ENCODE results near the gene LAMTOR3. TPM values are rescaled to one million over a fixed set of nuclear protein-coding genes. Genes with fewer than 3 reads are reported as not detected.

LAMTOR3 gene
- total and polyA plus RNA-seq, 7 donors, result 21.6 to 43.6 (median 24.7) TPM

- 56 to 62% (median 57%) methylated on average over 5 of the region's 5 CpGs for WGBS, 3 donors
- Histone ChIP-seq H3K9me3 (no peaks in the 10 kb centered on the region), H3K27ac (no peak overlapping the region), H3K4me1 (no peaks in the 10 kb centered on the region), H3K27me3 (ENCODE audit: insufficient read depth in 3 of 3, low read length in 2 of 3) (no peaks in the 10 kb centered on the region), H3K4me3 (no peak overlapping the region), H3K36me3 (ENCODE audit: insufficient read depth in 1 of 2, low read depth in 1 of 2) (no peaks in the 10 kb centered on the region)
- ATAC-seq (no peak), DNase-seq (no peak)
- TF ChIP-seq CTCF (IDR thresholded peaks at IDR 0.05), result no peak
- intact Hi-C loops (cut with DNase I), result no loop called here
These were observed 32.9 kb downstream of the LAMTOR3 start for GRCh38 chr4:99861120-99861905.

- H3K36me3 ChIP-seq (ENCODE audit: insufficient read depth in 1 of 2, low read depth in 1 of 2), result no peaks in the 10 kb centered on the region
- no peak overlapping the region for H3K27ac ChIP-seq
- no peaks in the 10 kb centered on the region for H3K9me3 ChIP-seq
- DNase-seq (no peak), ATAC-seq (no peak)
- intact Hi-C loops (cut with DNase I), result no loop called here
- H3K4me3 ChIP-seq, result no peak overlapping the region
- no peak for TF ChIP-seq CTCF (IDR thresholded peaks at IDR 0.05)
- no peaks in the 10 kb centered on the region for H3K4me1 ChIP-seq
- no peaks in the 10 kb centered on the region for H3K27me3 ChIP-seq (ENCODE audit: insufficient read depth in 3 of 3, low read length in 2 of 3)
- WGBS, 3 donors, result 76 to 83% (median 76%) methylated on average over 2 of the region's 2 CpGs
These were observed 33.7 kb downstream of the LAMTOR3 start for GRCh38 chr4:99860521-99860920.

- no peaks in the 10 kb centered on the region for H3K4me1 ChIP-seq
- H3K27me3 ChIP-seq (ENCODE audit: insufficient read depth in 3 of 3, low read length in 2 of 3), result no peaks in the 10 kb centered on the region
- intact Hi-C loops (cut with DNase I), result no loop called here
- WGBS, 3 donors, result 77 to 87% (median 78%) methylated on average over 2 of the region's 2 CpGs
- no peak for ATAC-seq
- no peaks in the 10 kb centered on the region for H3K9me3 ChIP-seq
- no peak overlapping the region for H3K4me3 ChIP-seq
- DNase-seq, result no peak
- no peak for TF ChIP-seq CTCF (IDR thresholded peaks at IDR 0.05)
- no peaks in the 10 kb centered on the region for H3K36me3 ChIP-seq (ENCODE audit: insufficient read depth in 1 of 2, low read depth in 1 of 2)
- H3K27ac ChIP-seq, result no peak overlapping the region
These were observed 34.6 kb downstream of the LAMTOR3 start for GRCh38 chr4:99859618-99860017.

- no peak for TF ChIP-seq CTCF (IDR thresholded peaks at IDR 0.05)
- H3K4me1 ChIP-seq, result no peaks in the 10 kb centered on the region
- no peaks in the 10 kb centered on the region for H3K27me3 ChIP-seq (ENCODE audit: insufficient read depth in 3 of 3, low read length in 2 of 3)
- DNase-seq, result no peak
- no peak overlapping the region for H3K27ac ChIP-seq
- H3K9me3 ChIP-seq, result no peaks in the 10 kb centered on the region
- intact Hi-C loops (cut with DNase I), result no loop called here
- no peak for ATAC-seq
- no peaks in the 10 kb centered on the region for H3K36me3 ChIP-seq (ENCODE audit: insufficient read depth in 1 of 2, low read depth in 1 of 2)
- WGBS, 3 donors, result 53 to 71% (median 55%) methylated on average over 3 of the region's 3 CpGs
- H3K4me3 ChIP-seq, result no peak overlapping the region
These were observed 36.9 kb downstream of the LAMTOR3 start for GRCh38 chr4:99857307-99857706.

- no peaks in the 10 kb centered on the region for H3K27me3 ChIP-seq (ENCODE audit: insufficient read depth in 3 of 3, low read length in 2 of 3)
- DNase-seq (no peak), ATAC-seq (peak in 1 of 4 donors; percentile 35)
- no peak overlapping the region for H3K4me3 ChIP-seq
- no peak for TF ChIP-seq CTCF (IDR thresholded peaks at IDR 0.05)
- H3K36me3 ChIP-seq (ENCODE audit: insufficient read depth in 1 of 2, low read depth in 1 of 2), result no peaks in the 10 kb centered on the region
- intact Hi-C loops (cut with DNase I), result no loop called here
- no peak overlapping the region for H3K27ac ChIP-seq
- WGBS, 3 donors, result 44 to 54% (median 51%) methylated on average over 1 of the region's 1 CpG
- no peaks in the 10 kb centered on the region for H3K9me3 ChIP-seq
- no peaks in the 10 kb centered on the region for H3K4me1 ChIP-seq
These were observed 38.1 kb downstream of the LAMTOR3 start for GRCh38 chr4:99856166-99856565.
